K562 (cell line): ENCODE measurements around the gene FGF22. TPM values are rescaled to one million over a fixed set of nuclear protein-coding genes. Genes with fewer than 3 reads are reported as not detected.

Source experiments
- CREB3 ChIP-seq: fragments of 450-650 bp; conservative IDR thresholded peaks from 2 replicates; pipeline ENCODE4 v1.6.1; 2016; ENCODE audit warnings: missing genetic modification characterization, low read depth, mild to moderate bottlenecking, missing compliant biosample characterization, moderate library complexity
- GATA2 ChIP-seq: sonication (generic); formaldehyde crosslinking; IDR thresholded peaks from 2 replicates; pipeline ENCODE4 v1.4.0; 2020; ENCODE audit warnings: mild to moderate bottlenecking, missing genetic modification reagents
- KDM5B ChIP-seq: fragments of 200-600 bp; sonication (generic); IDR thresholded peaks from 2 replicates; pipeline ENCODE4 v1.6.1; 2012; ENCODE audit warnings: low read depth, mild to moderate bottlenecking, moderate library complexity, low read length, control low read depth, inconsistent platforms; ENCODE audit not compliant: insufficient replicate concordance
- KLF13 ChIP-seq: fragments of 450-650 bp; IDR thresholded peaks from 2 replicates; pipeline ENCODE4 v1.6.1; 2016; ENCODE audit warnings: missing genetic modification characterization, low read depth, mild to moderate bottlenecking, missing compliant biosample characterization, moderate library complexity, borderline replicate concordance
- PCBP2 ChIP-seq: fragments of 200-400 bp; formaldehyde crosslinking; IDR thresholded peaks from 2 replicates; pipeline ENCODE4 v1.6.1; 2018; ENCODE audit warnings: low read length, low read depth, mild to moderate bottlenecking, moderate library complexity; ENCODE audit not compliant: poor library complexity, severe bottlenecking
- PHTF2 ChIP-seq: fragments of 250-450 bp; sonication (Bioruptor Pico); IDR thresholded peaks from 2 replicates; pipeline ENCODE4 v1.5.0; 2021; ENCODE audit warnings: mild to moderate bottlenecking
- REST ChIP-seq, 2 experiments: fragments of 450-650 bp; formaldehyde crosslinking in 1 of 2; IDR thresholded peaks; 2 replicates each; pipeline versions ENCODE4 v1.4.0 to v1.6.1; 2014 to 2020; ENCODE audit warnings: mild to moderate bottlenecking in 2 of 2, borderline replicate concordance in 1 of 2, low read depth in 1 of 2
- RHOXF2B ChIP-seq: fragments of 250-450 bp; sonication (Bioruptor Pico); conservative IDR thresholded peaks from 2 replicates; pipeline ENCODE4 v1.5.1; 2021
- RUNX1 ChIP-seq: sonication (generic); IDR thresholded peaks from 2 replicates; pipeline ENCODE4 v1.6.1; 2016; ENCODE audit warnings: antibody characterized with exemption, low read depth
- SOX6 ChIP-seq: fragments of 450-650 bp; IDR thresholded peaks from 2 replicates; pipeline ENCODE4 v1.6.1; 2014; ENCODE audit warnings: mild to moderate bottlenecking
- STAT5A ChIP-seq: IDR thresholded peaks from 2 replicates; pipeline ENCODE4 v1.6.1; 2012; ENCODE audit warnings: low read length, inconsistent platforms, borderline replicate concordance
- TCF3 ChIP-seq: sonication (generic); formaldehyde crosslinking; IDR thresholded peaks from 2 replicates; pipeline ENCODE4 v1.4.0; 2020; ENCODE audit warnings: mild to moderate bottlenecking, missing genetic modification reagents
- TFE3 ChIP-seq: fragments of 450-650 bp; formaldehyde crosslinking; IDR thresholded peaks from 2 replicates; pipeline ENCODE4 v1.4.0; 2020; ENCODE audit warnings: mild to moderate bottlenecking, mixed read lengths
- USF1 ChIP-seq: sonication (generic); formaldehyde crosslinking; IDR thresholded peaks from 2 replicates; pipeline ENCODE4 v1.9.0; 2022; ENCODE audit warnings: mild to moderate bottlenecking, missing genetic modification reagents
- ZNF197 ChIP-seq: fragments of 200-800 bp; sonication (Bioruptor generic); IDR thresholded peaks from 2 replicates; pipeline ENCODE4 v1.6.1; 2016; ENCODE audit warnings: low read depth, missing genetic modification characterization, missing compliant biosample characterization
- ZNF699 ChIP-seq: fragments of 250-450 bp; sonication (Bioruptor Pico); IDR thresholded peaks from 2 replicates; pipeline ENCODE4 v1.8.0; 2021; ENCODE audit warnings: mild to moderate bottlenecking, moderate library complexity; ENCODE audit not compliant: insufficient replicate concordance
- ZNF780A ChIP-seq: fragments of 250-450 bp; sonication (Bioruptor Pico); IDR thresholded peaks from 2 replicates; pipeline ENCODE4 v1.5.0; 2021; ENCODE audit warnings: mild to moderate bottlenecking
- polyA plus RNA-seq, 8 experiments: library from polyadenylated mRNA; depleted of rRNA in 4 of 8; stranded (reverse) in 5 of 8; unstranded in 3 of 8; fragments of >200 nt; fragmentation: Nextera tagmentation in 2 of 8; fragmentation: Illumina TruSeq in 1 of 8; extraction: Ambion mirVana in 2 of 8; extraction: Trizol in 1 of 8; gene quantifications; 2 replicates each; pipeline versions ENCODE4 v1.2.1 to v1.2.3, GENCODE V29; 2011 to 2014; ENCODE audit warnings: inconsistent platforms in 1 of 8, missing spikeins in 1 of 8
- total RNA-seq, 7 experiments: library from RNA; depleted of rRNA in 6 of 7; stranded (reverse); fragments of >200 nt in 6 of 7; fragmentation: Illumina TruSeq in 2 of 7; extraction: Trizol in 2 of 7; gene quantifications; 2 replicates each; pipeline versions ENCODE4 v1.2.1 to v1.2.3, GENCODE V29; 2011 to 2021; ENCODE audit warnings: low replicate concordance in 1 of 7

Gene FGF22
- total and polyA plus RNA-seq, 9 of the 15 experiments (the other 6 are each of a cell fraction or from before 2014, with no cell fraction given), result 0.14 to 2.2 (median 0.86) TPM; not detected in 4

GRCh38 chr19:632579-633067 lies 7.1 kb upstream of the FGF22 start (continued):
- 0 out of 2 replicates have a peak, but pooled peaks have one; percentile 19 for TF ChIP-seq REST (IDR thresholded peaks at IDR 0.05; ENCODE audit: borderline replicate concordance)
- TF ChIP-seq REST (CRISPR knock-in tag; IDR thresholded peaks at IDR 0.05; ENCODE audit: low read depth), result no peak
- no peak for TF ChIP-seq SOX6
- TF ChIP-seq GATA2 (CRISPR knock-in tag), result no peak
- TF ChIP-seq RHOXF2B (CRISPR knock-in tag), result no peak
- TF ChIP-seq PHTF2 (CRISPR knock-in tag), result no peak
- no peak for TF ChIP-seq ZNF197 (CRISPR knock-in tag)
- TF ChIP-seq STAT5A, result no peak
- no peak for TF ChIP-seq RUNX1
- TF ChIP-seq TCF3 (CRISPR knock-in tag), result no peak
- no peak for TF ChIP-seq KDM5B
- TF ChIP-seq PCBP2, result no peak
- TF ChIP-seq KLF13 (tag), result no peak
- TF ChIP-seq USF1 (CRISPR knock-in tag), result 0 out of 2 replicates have a peak, but pooled peaks have one; percentile 29
- no peak for TF ChIP-seq ZNF699 (CRISPR knock-in tag)
- TF ChIP-seq ZNF780A (CRISPR knock-in tag), result no peak
- TF ChIP-seq CREB3 (tag), result no peak
- TF ChIP-seq TFE3 (CRISPR knock-in tag), result no peak
